ENCODE data around the gene SYT5.

DNA sequence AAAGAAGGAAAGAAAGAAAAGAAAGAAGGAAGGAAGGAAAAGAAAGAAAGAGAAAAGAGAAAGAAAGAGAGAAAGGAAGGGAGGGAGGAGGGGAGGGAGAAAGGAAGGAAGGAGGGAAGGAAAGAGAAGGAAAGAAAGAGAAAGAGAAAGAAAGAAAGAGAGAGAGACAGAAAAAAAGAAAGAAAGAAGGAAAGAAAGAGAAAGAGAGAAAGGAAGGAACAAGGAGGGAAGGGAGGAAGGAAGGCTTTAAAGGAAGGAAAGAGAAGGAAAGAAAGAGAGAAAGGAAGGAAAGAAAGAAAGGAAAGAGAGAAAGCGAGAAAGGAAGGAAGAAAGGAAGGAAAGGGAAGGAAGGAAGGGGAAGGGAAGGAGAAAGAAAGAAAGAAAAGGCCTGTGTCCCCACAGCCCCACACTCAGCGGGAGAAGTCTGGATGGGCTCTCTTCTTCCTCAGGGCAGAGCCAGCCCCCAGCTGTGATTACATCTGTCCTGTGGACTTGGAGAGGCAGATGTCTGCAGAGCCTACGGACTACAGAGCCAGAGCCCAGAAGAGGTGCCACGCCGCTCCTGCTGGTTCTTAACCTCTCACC is 19.6 kb upstream of the SYT5 start:
- TF ChIP-seq, protein P1, sequence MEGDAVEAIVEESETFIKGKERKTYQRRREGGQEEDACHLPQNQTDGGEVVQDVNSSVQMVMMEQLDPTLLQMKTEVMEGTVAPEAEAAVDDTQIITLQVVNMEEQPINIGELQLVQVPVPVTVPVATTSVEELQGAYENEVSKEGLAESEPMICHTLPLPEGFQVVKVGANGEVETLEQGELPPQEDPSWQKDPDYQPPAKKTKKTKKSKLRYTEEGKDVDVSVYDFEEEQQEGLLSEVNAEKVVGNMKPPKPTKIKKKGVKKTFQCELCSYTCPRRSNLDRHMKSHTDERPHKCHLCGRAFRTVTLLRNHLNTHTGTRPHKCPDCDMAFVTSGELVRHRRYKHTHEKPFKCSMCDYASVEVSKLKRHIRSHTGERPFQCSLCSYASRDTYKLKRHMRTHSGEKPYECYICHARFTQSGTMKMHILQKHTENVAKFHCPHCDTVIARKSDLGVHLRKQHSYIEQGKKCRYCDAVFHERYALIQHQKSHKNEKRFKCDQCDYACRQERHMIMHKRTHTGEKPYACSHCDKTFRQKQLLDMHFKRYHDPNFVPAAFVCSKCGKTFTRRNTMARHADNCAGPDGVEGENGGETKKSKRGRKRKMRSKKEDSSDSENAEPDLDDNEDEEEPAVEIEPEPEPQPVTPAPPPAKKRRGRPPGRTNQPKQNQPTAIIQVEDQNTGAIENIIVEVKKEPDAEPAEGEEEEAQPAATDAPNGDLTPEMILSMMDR (IDR thresholded peaks at IDR 0.05) = no peak
- no peak for TF ChIP-seq POLR2A (IDR thresholded peaks at IDR 0.05)
